WI38 (cell line): ENCODE measurements around the gene ISY1.
"Not testable (repeated sequence)": the region's sequence is repeated elsewhere in the genome, so short reads cannot be mapped to it uniquely, and the experiment has no call there.

Experiments
- H3K4me3 ChIP-seq: 2 replicates; pipeline ENCODE4 v1.5.1; 2011; ENCODE audit warnings: low read depth, mild to moderate bottlenecking, control low read depth, low read length
- CTCF ChIP-seq: IDR thresholded peaks from 2 replicates; pipeline ENCODE4 v1.5.1; 2012; ENCODE audit warnings: low read depth, mild to moderate bottlenecking, control low read depth, low read length

Gene ISY1

DNA sequence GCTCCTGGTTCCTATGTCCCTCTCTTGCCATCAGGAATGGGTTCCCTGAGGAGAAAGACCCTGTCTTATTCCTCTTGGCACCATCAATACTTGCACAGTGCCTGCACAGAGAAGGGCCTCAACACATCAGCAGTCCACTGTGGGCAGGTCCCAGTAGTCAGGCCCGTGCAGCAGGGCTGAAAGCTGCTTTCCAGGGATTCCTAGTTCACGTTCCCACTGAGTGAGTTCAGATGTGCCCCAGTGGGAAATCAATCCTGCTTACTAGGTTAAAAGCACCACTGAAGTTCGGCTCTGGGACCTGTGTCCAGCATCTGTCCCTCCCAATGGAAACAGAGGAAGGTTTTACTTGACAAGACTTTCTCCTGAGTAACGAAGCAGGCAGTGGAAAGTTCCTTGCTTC lies 55.0 kb downstream of the ISY1 start:
- H3K4me3 ChIP-seq, result no peak overlapping the region
- no peak for TF ChIP-seq CTCF

DNA sequence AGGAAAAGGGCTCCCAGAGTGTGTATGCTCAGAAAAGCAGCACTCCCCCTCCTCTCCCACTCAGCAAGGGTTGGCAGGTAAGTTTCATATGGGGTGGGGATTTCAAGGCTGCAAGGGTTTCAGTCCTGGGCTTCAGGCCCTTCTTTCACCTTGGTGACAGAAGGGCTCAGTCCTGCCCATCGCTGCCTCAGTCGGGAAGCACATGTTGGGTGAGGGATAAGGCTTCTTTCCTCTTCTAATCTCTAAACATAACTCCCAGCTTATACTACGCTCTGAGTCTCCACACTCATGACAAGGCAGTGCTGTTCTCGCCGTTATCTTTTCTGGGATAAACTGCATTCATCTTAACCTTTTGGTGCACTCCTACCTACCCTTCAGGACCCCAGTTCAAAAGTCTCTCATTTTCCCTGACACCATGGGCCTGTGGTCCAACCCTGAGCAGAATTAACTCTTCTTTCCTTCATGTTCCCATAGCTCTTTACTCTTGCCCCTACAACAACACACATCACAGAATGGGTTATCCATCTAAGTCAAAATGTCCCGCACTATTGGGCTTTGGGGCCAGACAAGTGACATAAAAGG lies 56.3 kb downstream of the ISY1 start:
- no peak overlapping the region for H3K4me3 ChIP-seq
- no peak for TF ChIP-seq CTCF

GRCh38 chr3:129104051-129104450 lies 56.8 kb downstream of the ISY1 start:
- no peak overlapping the region for H3K4me3 ChIP-seq
- no peak for TF ChIP-seq CTCF

GRCh38 chr3:129103296-129103695 lies 57.6 kb downstream of the ISY1 start:
- no peak for TF ChIP-seq CTCF
- no peak overlapping the region for H3K4me3 ChIP-seq

DNA sequence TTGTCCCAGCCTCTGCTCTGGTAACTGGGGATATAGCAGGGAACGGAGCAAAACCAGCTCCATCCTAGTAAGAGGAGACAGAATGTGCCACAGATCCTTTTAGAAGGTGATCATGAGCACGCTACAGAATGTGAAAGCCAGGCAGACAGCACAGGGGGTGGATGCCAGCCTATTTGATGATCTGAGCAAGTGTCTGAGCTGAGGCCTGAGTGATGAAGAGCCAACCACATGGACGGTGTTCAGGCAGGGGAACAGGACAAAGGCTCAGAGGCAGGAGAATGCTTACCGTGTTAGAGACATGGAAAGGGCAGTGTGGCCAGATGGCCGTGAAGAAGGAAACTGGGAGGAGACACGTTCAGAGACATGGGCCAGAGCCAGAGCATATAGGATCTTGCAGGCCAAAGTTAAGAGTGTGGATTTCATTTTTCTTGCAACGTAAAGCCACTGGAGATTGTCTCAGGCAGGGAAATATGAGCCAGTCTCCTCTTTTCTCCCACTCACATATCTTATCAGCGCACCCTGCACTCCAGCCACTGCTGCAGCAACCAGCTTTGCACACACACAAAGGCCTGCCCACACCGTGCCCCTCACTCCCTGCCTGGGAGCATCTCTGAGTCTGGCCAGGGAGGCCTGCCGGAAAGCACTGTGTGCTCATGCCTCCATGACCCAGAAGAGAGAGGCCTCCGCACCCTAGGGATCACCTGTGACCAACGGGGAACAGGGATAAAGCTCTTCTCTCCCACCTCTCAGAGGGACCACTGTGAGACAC lies 59.3 kb downstream of the ISY1 start:
- no peak overlapping the region for H3K4me3 ChIP-seq
- TF ChIP-seq CTCF, result no peak

DNA sequence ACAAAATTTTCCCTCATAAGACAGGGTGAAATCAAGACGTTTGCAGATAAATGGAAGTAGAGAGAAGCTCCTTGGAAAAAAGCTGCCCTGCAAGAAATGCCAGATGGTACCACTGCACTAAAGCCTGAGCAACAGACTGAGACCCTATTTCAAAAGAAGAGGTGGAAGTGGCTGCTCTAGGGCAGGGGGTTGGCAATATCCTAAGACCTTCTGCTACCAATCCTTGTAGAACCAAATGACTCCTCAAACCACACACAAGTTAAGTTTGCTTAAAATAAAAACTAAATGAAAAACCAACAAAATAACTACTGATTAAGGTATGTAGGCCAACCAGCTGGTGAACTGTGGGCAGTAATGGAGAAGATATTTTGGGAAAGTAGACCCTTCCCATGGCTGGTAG lies 60.6 kb downstream of the ISY1 start:
- no peak overlapping the region for H3K4me3 ChIP-seq
- TF ChIP-seq CTCF, result no peak

GRCh38 chr3:129095285-129095684 lies 65.6 kb downstream of the ISY1 start:
- no peak overlapping the region for H3K4me3 ChIP-seq
- no peak for TF ChIP-seq CTCF

GRCh38 chr3:129088312-129088711 lies 72.6 kb downstream of the ISY1 start:
- H3K4me3 ChIP-seq, result not testable (repeated sequence)

- H3K4me3 ChIP-seq, result not testable (repeated sequence)
Measured at GRCh38 chr3:129087904-129088303, 73.0 kb downstream of the ISY1 start.
